Astrocyte (in vitro differentiated cells and primary cell): ENCODE data around the gene ZFP3. TPM values are rescaled to one million over a fixed set of nuclear protein-coding genes. Genes with fewer than 3 reads are reported as not detected.

Experiments used
- DNase-seq: peaks from one replicate; pipeline ENCODE4 v3.0.0-alpha.2; 2010; ENCODE audit warnings: low read depth
- FAIRE-seq: peaks from 2 replicates; lab custom pipeline; 2011; peaks lifted over from hg19 to GRCh38; lab: Jason Lieb, UNC
- H2AFZ ChIP-seq: 2 replicates; pipeline ENCODE4 v1.6.0; 2012; ENCODE audit warnings: low read depth, low read length, inconsistent platforms
- H3K27ac ChIP-seq: 2 replicates; pipeline ENCODE4 v1.5.1; 2011; ENCODE audit warnings: low read depth, low read length, inconsistent platforms
- H3K27me3 ChIP-seq: 2 replicates; pipeline ENCODE4 v1.6.0; 2011; ENCODE audit warnings: low read length, inconsistent platforms; ENCODE audit not compliant: insufficient read depth
- H3K36me3 ChIP-seq: 2 replicates; pipeline ENCODE4 v1.5.1; 2011; ENCODE audit warnings: low read length, inconsistent platforms; ENCODE audit not compliant: insufficient read depth
- H3K4me1 ChIP-seq: 2 replicates; pipeline ENCODE4 v1.5.1; 2011; ENCODE audit warnings: low read length, inconsistent platforms; ENCODE audit not compliant: insufficient read depth
- H3K4me2 ChIP-seq: 2 replicates; pipeline ENCODE4 v1.6.0; 2012; ENCODE audit warnings: low read length, inconsistent platforms
- H3K4me3 ChIP-seq: 2 replicates; pipeline ENCODE4 v1.5.1; 2011; ENCODE audit warnings: low read depth, mild to moderate bottlenecking, low read length, inconsistent platforms; ENCODE audit not compliant: insufficient read depth
- H3K79me2 ChIP-seq: 2 replicates; pipeline ENCODE4 v1.6.0; 2012; ENCODE audit warnings: mild to moderate bottlenecking, low read length, inconsistent platforms; ENCODE audit not compliant: insufficient read depth
- H3K9ac ChIP-seq: 2 replicates; pipeline ENCODE4 v1.6.0; 2012; ENCODE audit warnings: mild to moderate bottlenecking, low read length, inconsistent platforms
- H3K9me3 ChIP-seq: 2 replicates; pipeline ENCODE4 v1.5.1; 2012; ENCODE audit warnings: low read depth, mild to moderate bottlenecking, low read length, inconsistent platforms; ENCODE audit not compliant: insufficient read depth
- H4K20me1 ChIP-seq: 2 replicates; pipeline ENCODE4 v1.6.0; 2012; ENCODE audit warnings: low read length, inconsistent platforms; ENCODE audit not compliant: insufficient read depth
- H3K27ac Mint-ChIP-seq: one replicate; pipeline ENCODE4 v1.8.0; 2021; ENCODE audit warnings: mild to moderate bottlenecking, mixed read lengths; ENCODE audit not compliant: unreplicated experiment
- H3K27me3 Mint-ChIP-seq: one replicate; pipeline ENCODE4 v1.8.0; 2021; ENCODE audit warnings: low read depth, mixed read lengths; ENCODE audit not compliant: unreplicated experiment
- H3K36me3 Mint-ChIP-seq: one replicate; pipeline ENCODE4 v1.8.0; 2021; ENCODE audit warnings: low read depth, mixed read lengths; ENCODE audit not compliant: unreplicated experiment
- H3K4me1 Mint-ChIP-seq: one replicate; pipeline ENCODE4 v1.8.0; 2021; ENCODE audit warnings: low read depth, mixed read lengths; ENCODE audit not compliant: unreplicated experiment
- H3K4me3 Mint-ChIP-seq: one replicate; pipeline ENCODE4 v1.8.0; 2021; ENCODE audit warnings: mild to moderate bottlenecking, moderate library complexity, mixed read lengths; ENCODE audit not compliant: unreplicated experiment
- H3K9me3 Mint-ChIP-seq: one replicate; pipeline ENCODE4 v1.8.0; 2021; ENCODE audit warnings: mild to moderate bottlenecking, mixed read lengths; ENCODE audit not compliant: unreplicated experiment
- EZH2 ChIP-seq: IDR thresholded peaks from 2 replicates; pipeline ENCODE4 v1.6.1; 2012; ENCODE audit warnings: mild to moderate bottlenecking, low read length, inconsistent platforms; ENCODE audit not compliant: insufficient read depth
- total RNA-seq: library from RNA; stranded (reverse); gene quantifications from 2 replicates; pipeline ENCODE4 v1.2.1, GENCODE V29; 2021
- TF ChIP-seq, protein P1 (sequence below): IDR thresholded peaks from 2 replicates; pipeline ENCODE4 v1.5.1; 2011; ENCODE audit warnings: low read depth, mild to moderate bottlenecking, inconsistent platforms, low read length, moderate library complexity; ENCODE audit not compliant: insufficient read depth

ZFP3 gene
- total RNA-seq, 1 donor from 2014 or later, result not detected

GRCh38 chr17:5097101-5097834 lies 19.0 kb downstream of the ZFP3 start:
- H2AFZ ChIP-seq, result peak overlapping the region; percentile 4
- Mint-ChIP-seq H3K27me3 (peaks cover 21% of the 10 kb centered on the region), H3K4me1 (no peaks in the 10 kb centered on the region), H3K4me3 (no peak overlapping the region), H3K36me3 (peaks cover 9% of the 10 kb centered on the region), H3K27ac (no peak overlapping the region), H3K9me3 (peaks cover 70% of the 10 kb centered on the region)
- H3K79me2 ChIP-seq, result no peaks in the 10 kb centered on the region
- no peaks in the 10 kb centered on the region for H3K36me3 ChIP-seq
- H3K27ac ChIP-seq, result no peak overlapping the region
- no peaks in the 10 kb centered on the region for H4K20me1 ChIP-seq
- peaks cover 7% of the 10 kb centered on the region for H3K27me3 ChIP-seq
- FAIRE-seq (no peak), DNase-seq (no peak)
- no peak overlapping the region for H3K9ac ChIP-seq
- no peak for TF ChIP-seq EZH2
- TF ChIP-seq, protein P1, sequence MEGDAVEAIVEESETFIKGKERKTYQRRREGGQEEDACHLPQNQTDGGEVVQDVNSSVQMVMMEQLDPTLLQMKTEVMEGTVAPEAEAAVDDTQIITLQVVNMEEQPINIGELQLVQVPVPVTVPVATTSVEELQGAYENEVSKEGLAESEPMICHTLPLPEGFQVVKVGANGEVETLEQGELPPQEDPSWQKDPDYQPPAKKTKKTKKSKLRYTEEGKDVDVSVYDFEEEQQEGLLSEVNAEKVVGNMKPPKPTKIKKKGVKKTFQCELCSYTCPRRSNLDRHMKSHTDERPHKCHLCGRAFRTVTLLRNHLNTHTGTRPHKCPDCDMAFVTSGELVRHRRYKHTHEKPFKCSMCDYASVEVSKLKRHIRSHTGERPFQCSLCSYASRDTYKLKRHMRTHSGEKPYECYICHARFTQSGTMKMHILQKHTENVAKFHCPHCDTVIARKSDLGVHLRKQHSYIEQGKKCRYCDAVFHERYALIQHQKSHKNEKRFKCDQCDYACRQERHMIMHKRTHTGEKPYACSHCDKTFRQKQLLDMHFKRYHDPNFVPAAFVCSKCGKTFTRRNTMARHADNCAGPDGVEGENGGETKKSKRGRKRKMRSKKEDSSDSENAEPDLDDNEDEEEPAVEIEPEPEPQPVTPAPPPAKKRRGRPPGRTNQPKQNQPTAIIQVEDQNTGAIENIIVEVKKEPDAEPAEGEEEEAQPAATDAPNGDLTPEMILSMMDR, result no peak
- no peak overlapping the region for H3K4me3 ChIP-seq
- no peaks in the 10 kb centered on the region for H3K4me1 ChIP-seq
- H3K9me3 ChIP-seq, result peaks cover 56% of the 10 kb centered on the region
- no peak overlapping the region for H3K4me2 ChIP-seq

- DNase-seq (no peak), FAIRE-seq (no peak)
- H2AFZ ChIP-seq, result no peak overlapping the region
- no peak overlapping the region for H3K4me3 ChIP-seq
- no peaks in the 10 kb centered on the region for H4K20me1 ChIP-seq
- TF ChIP-seq EZH2, result no peak
- TF ChIP-seq, protein P1, result no peak
- no peak overlapping the region for H3K4me2 ChIP-seq
- no peak overlapping the region for H3K9ac ChIP-seq
- peaks cover 17% of the 10 kb centered on the region for H3K36me3 Mint-ChIP-seq
- H3K9me3 Mint-ChIP-seq, result peaks cover 72% of the 10 kb centered on the region
- H3K4me1 Mint-ChIP-seq, result no peaks in the 10 kb centered on the region
- H3K27me3 ChIP-seq, result peaks cover 7% of the 10 kb centered on the region
- no peak overlapping the region for H3K27ac ChIP-seq
- H3K9me3 ChIP-seq, result peaks cover 49% of the 10 kb centered on the region
- H3K79me2 ChIP-seq, result no peaks in the 10 kb centered on the region
- H3K27ac Mint-ChIP-seq, result no peak overlapping the region
- peaks cover 21% of the 10 kb centered on the region for H3K27me3 Mint-ChIP-seq
- H3K4me1 ChIP-seq, result no peaks in the 10 kb centered on the region
- H3K4me3 Mint-ChIP-seq, result no peak overlapping the region
- H3K36me3 ChIP-seq, result no peaks in the 10 kb centered on the region
Observed at GRCh38 chr17:5099271-5099670, 21.0 kb downstream of the ZFP3 start.

DNA sequence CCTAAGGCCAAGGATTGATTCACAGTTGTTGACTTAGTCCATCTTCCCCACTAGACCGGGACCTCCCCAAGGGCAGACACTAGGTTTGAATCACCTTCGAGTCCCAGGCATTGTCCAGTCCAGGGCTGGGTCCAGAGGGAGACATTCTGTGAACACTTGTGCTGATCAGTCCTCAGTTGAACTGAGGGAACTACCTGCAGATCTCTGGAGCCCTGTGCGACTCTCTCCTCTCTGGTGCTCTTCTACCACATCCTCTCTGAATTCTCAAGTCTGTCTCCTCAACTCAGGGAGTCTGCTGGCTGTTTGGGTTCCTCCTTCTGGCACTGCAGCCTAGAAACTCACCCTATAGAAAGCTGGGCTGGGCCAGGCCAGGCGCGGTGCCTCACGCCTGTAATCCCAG lies 22.6 kb downstream of the ZFP3 start:
- Mint-ChIP-seq H3K4me1 (no peaks in the 10 kb centered on the region), H3K27me3 (peaks cover 21% of the 10 kb centered on the region), H3K9me3 (peaks cover 67% of the 10 kb centered on the region), H3K4me3 (no peak overlapping the region), H3K27ac (no peak overlapping the region), H3K36me3 (peaks cover 26% of the 10 kb centered on the region)
- Histone ChIP-seq H4K20me1 (no peaks in the 10 kb centered on the region), H3K9me3 (peaks cover 40% of the 10 kb centered on the region), H2AFZ (no peak overlapping the region), H3K9ac (no peak overlapping the region), H3K27me3 (peaks cover 7% of the 10 kb centered on the region), H3K4me3 (no peak overlapping the region), H3K79me2 (no peaks in the 10 kb centered on the region), H3K4me1 (no peaks in the 10 kb centered on the region), H3K27ac (no peak overlapping the region), H3K36me3 (peaks cover 3% of the 10 kb centered on the region), H3K4me2 (no peak overlapping the region)
- FAIRE-seq (no peak), DNase-seq (no peak)
- TF ChIP-seq EZH2, result no peak
- TF ChIP-seq, protein P1, result no peak
